ENCODE measurements around the gene MACROD2. TPM values are rescaled to one million over a fixed set of nuclear protein-coding genes. Genes with fewer than 3 reads are reported as not detected.

MACROD2 gene
- polyA plus RNA-seq, 2 of the 4 experiments (the other 2 are of a cell fraction): 0.96 to 1.3 TPM

- ChIA-PET POLR2A (no interaction called here), CTCF (no interaction called here)
- H3K9me3 ChIP-seq: no peaks in the 10 kb centered on the region
- H3K4me2 ChIP-seq: no peak overlapping the region
- no peak overlapping the region for H3K27ac ChIP-seq
- DNase-seq (ENCODE audit: low read depth in 1 of 2, low spot score in 1 of 2) (no peak), FAIRE-seq (peak; percentile 79), ATAC-seq (no peak)
- 73% methylated on average over 7 of the region's 7 CpGs for WGBS (ENCODE audit: missing lambda C conversion rate)
- H3K4me3 ChIP-seq: no peak overlapping the region
- no peaks in the 10 kb centered on the region for H3K4me1 ChIP-seq
- TF ChIP-seq SMC3 (IDR thresholded peaks at IDR 0.05) (no peak), PHF8 (IDR thresholded peaks at IDR 0.05; ENCODE audit: borderline replicate concordance, low read depth) (no peak), CEBPB (IDR thresholded peaks at IDR 0.05) (no peak), ZC3H11A (IDR thresholded peaks at IDR 0.05) (no peak), HEYL (CRISPR knock-in tag; IDR thresholded peaks at IDR 0.05) (no peak), KDM5A (IDR thresholded peaks at IDR 0.05) (no peak), GATA3 (IDR thresholded peaks at IDR 0.05; ENCODE audit: borderline replicate concordance) (no peak), EP300 (IDR thresholded peaks at IDR 0.05) (no peak), MAZ (IDR thresholded peaks at IDR 0.05; ENCODE audit: borderline replicate concordance, low read depth, low read length) (no peak), NPAS2 (CRISPR knock-in tag; IDR thresholded peaks at IDR 0.05; ENCODE audit: borderline replicate concordance) (no peak), RCOR1 (IDR thresholded peaks at IDR 0.05; ENCODE audit: low read depth, low read length) (no peak), CBX8 (IDR thresholded peaks at IDR 0.05) (no peak)
- TF ChIP-seq, protein P1, sequence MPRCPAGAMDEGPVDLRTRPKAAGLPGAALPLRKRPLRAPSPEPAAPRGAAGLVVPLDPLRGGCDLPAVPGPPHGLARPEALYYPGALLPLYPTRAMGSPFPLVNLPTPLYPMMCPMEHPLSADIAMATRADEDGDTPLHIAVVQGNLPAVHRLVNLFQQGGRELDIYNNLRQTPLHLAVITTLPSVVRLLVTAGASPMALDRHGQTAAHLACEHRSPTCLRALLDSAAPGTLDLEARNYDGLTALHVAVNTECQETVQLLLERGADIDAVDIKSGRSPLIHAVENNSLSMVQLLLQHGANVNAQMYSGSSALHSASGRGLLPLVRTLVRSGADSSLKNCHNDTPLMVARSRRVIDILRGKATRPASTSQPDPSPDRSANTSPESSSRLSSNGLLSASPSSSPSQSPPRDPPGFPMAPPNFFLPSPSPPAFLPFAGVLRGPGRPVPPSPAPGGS (IDR thresholded peaks at IDR 0.05): no peak
- TF ChIP-seq, protein P2, sequence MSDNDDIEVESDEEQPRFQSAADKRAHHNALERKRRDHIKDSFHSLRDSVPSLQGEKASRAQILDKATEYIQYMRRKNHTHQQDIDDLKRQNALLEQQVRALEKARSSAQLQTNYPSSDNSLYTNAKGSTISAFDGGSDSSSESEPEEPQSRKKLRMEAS (IDR thresholded peaks at IDR 0.05): no peak
- TF ChIP-seq, protein P3, sequence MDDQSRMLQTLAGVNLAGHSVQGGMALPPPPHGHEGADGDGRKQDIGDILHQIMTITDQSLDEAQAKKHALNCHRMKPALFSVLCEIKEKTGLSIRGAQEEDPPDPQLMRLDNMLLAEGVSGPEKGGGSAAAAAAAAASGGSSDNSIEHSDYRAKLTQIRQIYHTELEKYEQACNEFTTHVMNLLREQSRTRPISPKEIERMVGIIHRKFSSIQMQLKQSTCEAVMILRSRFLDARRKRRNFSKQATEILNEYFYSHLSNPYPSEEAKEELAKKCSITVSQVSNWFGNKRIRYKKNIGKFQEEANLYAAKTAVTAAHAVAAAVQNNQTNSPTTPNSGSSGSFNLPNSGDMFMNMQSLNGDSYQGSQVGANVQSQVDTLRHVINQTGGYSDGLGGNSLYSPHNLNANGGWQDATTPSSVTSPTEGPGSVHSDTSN (IDR thresholded peaks at IDR 0.05): no peak
Measured at GRCh38 chr20:14838663-14839628, 843.6 kb downstream of the MACROD2 start.

- Histone ChIP-seq H3K4me2 (peak overlapping the region; percentile 49), H3K9me3 (no peaks in the 10 kb centered on the region), H3K27ac (peak overlapping the region; percentile 62 to 80), H3K4me1 (peaks cover 19% of the 10 kb centered on the region), H3K4me3 (no peak overlapping the region)
- peak; percentile 23 to 81 for DNase-seq (ENCODE audit: low read depth in 1 of 2, low spot score in 1 of 2)
- ChIA-PET CTCF (no interaction called here), POLR2A (no interaction called here)
- ATAC-seq: peak; percentile 86 to 91
- 8% methylated on average over 2 of the region's 2 CpGs for WGBS (ENCODE audit: missing lambda C conversion rate)
- FAIRE-seq: peak; percentile 93
- TF ChIP-seq GATA3 (IDR thresholded peaks at IDR 0.05; ENCODE audit: borderline replicate concordance): peak; percentile 86
- peak; percentile 71 to 78; a peak in 3 of 5 replicates for TF ChIP-seq JUN (IDR thresholded peaks at IDR 0.05)
- TF ChIP-seq SREBF2 (IDR thresholded peaks at IDR 0.05): no peak
- TF ChIP-seq ESRRA (IDR thresholded peaks at IDR 0.05; ENCODE audit: borderline replicate concordance, low read length): no peak
- TF ChIP-seq EP300 (IDR thresholded peaks at IDR 0.05): peak; percentile 75 to 83; a peak in 4 of 5 replicates
- no peak for TF ChIP-seq TP53 (CRISPR knock-in tag; IDR thresholded peaks at IDR 0.05)
- 0 out of 4 replicates have a peak, but pooled peaks of 1 of the 2 experiments have one; percentile 25 for TF ChIP-seq CEBPB (IDR thresholded peaks at IDR 0.05)
- no peak for TF ChIP-seq FOXS1 (CRISPR knock-in tag; IDR thresholded peaks at IDR 0.05)
- TF ChIP-seq, protein P4, sequence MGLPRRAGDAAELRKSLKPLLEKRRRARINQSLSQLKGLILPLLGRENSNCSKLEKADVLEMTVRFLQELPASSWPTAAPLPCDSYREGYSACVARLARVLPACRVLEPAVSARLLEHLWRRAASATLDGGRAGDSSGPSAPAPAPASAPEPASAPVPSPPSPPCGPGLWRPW (IDR thresholded peaks at IDR 0.05): peak; percentile 42; the same call in 1 of the 2 replicates
- TF ChIP-seq HOXA7 (CRISPR knock-in tag; IDR thresholded peaks at IDR 0.05): no peak
- peak in 1 of 2 experiments; percentile 62; a peak in 3 of 5 replicates for TF ChIP-seq RAD21 (conservative IDR thresholded peaks at IDR 0.05 in 1 of 2, IDR thresholded peaks at IDR 0.05 in 1 of 2)
- no peak for TF ChIP-seq BHLHE40 (IDR thresholded peaks at IDR 0.05; ENCODE audit: low read depth, low read length)
- no peak for TF ChIP-seq RCOR1 (IDR thresholded peaks at IDR 0.05; ENCODE audit: low read depth, low read length)
- peak; percentile 56; the same call in 2 of the 3 replicates for TF ChIP-seq SMC3 (IDR thresholded peaks at IDR 0.05)
- TF ChIP-seq MAFK (IDR thresholded peaks at IDR 0.05; ENCODE audit: partially characterized antibody): peak; percentile 65
- peak; percentile 58; the same call in 1 of the 2 replicates for TF ChIP-seq FOSL2 (IDR thresholded peaks at IDR 0.05)
- peak; percentile 83 for TF ChIP-seq FOSL2 (CRISPR knock-in tag; IDR thresholded peaks at IDR 0.05)
- TF ChIP-seq, protein P1 (IDR thresholded peaks at IDR 0.05): peak; percentile 85; the same call in 1 of the 3 replicates
- TF ChIP-seq HOXB13 (CRISPR knock-in tag; IDR thresholded peaks at IDR 0.05; ENCODE audit: low read depth): no peak
- TF ChIP-seq JUNB (IDR thresholded peaks at IDR 0.05): peak; percentile 79
Measured at GRCh38 chr20:14845199-14846160, 850.2 kb downstream of the MACROD2 start.

Data from A549 (cell line).